ENCODE data around the gene SNAPC2. TPM values are rescaled to one million over a fixed set of nuclear protein-coding genes. Genes with fewer than 3 reads are reported as not detected.
A peak's percentile ranks its signal among the peaks of the same experiment; 100 is the strongest.
"Not testable (repeated sequence)": the region's sequence is repeated elsewhere in the genome, so short reads cannot be mapped to it uniquely, and the experiment has no call there.

The SNAPC2 gene
- total RNA-seq, 1 experiment from 2014 or later, result 24.1 TPM

DNA sequence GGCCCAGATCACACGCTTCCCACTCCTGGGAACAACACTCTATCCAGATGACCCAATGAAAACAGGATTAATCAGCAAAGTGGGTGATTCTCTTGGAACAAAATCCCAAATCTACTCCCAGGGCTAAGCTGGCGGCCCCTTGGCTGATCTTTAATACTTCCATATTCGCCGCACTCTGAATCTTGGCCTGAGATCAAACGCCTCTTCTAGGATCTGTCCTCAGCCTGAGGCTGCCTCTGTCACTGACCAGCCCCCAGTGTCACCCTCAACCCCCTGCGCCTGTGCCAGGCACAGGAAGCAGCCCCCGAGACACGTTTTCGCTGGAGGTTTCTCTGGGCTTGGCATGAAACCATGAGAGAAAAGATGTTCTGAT, 8.2 kb downstream of the SNAPC2 start:
- no peaks in the 10 kb centered on the region for H3K9me3 Mint-ChIP-seq (ENCODE audit: unreplicated experiment)
- TF ChIP-seq, protein P1, sequence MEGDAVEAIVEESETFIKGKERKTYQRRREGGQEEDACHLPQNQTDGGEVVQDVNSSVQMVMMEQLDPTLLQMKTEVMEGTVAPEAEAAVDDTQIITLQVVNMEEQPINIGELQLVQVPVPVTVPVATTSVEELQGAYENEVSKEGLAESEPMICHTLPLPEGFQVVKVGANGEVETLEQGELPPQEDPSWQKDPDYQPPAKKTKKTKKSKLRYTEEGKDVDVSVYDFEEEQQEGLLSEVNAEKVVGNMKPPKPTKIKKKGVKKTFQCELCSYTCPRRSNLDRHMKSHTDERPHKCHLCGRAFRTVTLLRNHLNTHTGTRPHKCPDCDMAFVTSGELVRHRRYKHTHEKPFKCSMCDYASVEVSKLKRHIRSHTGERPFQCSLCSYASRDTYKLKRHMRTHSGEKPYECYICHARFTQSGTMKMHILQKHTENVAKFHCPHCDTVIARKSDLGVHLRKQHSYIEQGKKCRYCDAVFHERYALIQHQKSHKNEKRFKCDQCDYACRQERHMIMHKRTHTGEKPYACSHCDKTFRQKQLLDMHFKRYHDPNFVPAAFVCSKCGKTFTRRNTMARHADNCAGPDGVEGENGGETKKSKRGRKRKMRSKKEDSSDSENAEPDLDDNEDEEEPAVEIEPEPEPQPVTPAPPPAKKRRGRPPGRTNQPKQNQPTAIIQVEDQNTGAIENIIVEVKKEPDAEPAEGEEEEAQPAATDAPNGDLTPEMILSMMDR (IDR thresholded peaks at IDR 0.05; ENCODE audit: unreplicated experiment), result no peak
- ChIA-PET CTCF (interaction anchor here (0.6 to 2.2 kb wide), 10 partner anchors 8 to 592 kb away, joined by 3 to 14 read pairs (median 4); partner anchors contain the start of genes SNAPC2 and TIMM44), POLR2A (interaction anchor here (0.6 to 5.2 kb wide), 14 partner anchors 8 to 393 kb away, joined by 3 to 56 read pairs (median 4); partner anchors contain the start of genes LRRC8E, MAP2K7, NDUFA7 and PET100)
- BruUV-seq (replicated peaks), result no TSS peak
- no peaks in the 10 kb centered on the region for H3K27me3 Mint-ChIP-seq (ENCODE audit: insufficient read depth, unreplicated experiment)
- H3K4me3 Mint-ChIP-seq (ENCODE audit: unreplicated experiment), result peak overlapping the region; percentile 62
- H3K27ac Mint-ChIP-seq (ENCODE audit: low read depth, unreplicated experiment), result peak overlapping the region; percentile 93
- H3K36me3 Mint-ChIP-seq (ENCODE audit: insufficient read depth, unreplicated experiment), result peaks cover 61% of the 10 kb centered on the region
- DNase-seq (ENCODE audit: unreplicated experiment), result no peak
- intact Hi-C loops (cut with micrococcal nuclease), result no loop called here
- H3K4me1 Mint-ChIP-seq (ENCODE audit: insufficient read depth, unreplicated experiment), result peaks cover 13% of the 10 kb centered on the region

DNA sequence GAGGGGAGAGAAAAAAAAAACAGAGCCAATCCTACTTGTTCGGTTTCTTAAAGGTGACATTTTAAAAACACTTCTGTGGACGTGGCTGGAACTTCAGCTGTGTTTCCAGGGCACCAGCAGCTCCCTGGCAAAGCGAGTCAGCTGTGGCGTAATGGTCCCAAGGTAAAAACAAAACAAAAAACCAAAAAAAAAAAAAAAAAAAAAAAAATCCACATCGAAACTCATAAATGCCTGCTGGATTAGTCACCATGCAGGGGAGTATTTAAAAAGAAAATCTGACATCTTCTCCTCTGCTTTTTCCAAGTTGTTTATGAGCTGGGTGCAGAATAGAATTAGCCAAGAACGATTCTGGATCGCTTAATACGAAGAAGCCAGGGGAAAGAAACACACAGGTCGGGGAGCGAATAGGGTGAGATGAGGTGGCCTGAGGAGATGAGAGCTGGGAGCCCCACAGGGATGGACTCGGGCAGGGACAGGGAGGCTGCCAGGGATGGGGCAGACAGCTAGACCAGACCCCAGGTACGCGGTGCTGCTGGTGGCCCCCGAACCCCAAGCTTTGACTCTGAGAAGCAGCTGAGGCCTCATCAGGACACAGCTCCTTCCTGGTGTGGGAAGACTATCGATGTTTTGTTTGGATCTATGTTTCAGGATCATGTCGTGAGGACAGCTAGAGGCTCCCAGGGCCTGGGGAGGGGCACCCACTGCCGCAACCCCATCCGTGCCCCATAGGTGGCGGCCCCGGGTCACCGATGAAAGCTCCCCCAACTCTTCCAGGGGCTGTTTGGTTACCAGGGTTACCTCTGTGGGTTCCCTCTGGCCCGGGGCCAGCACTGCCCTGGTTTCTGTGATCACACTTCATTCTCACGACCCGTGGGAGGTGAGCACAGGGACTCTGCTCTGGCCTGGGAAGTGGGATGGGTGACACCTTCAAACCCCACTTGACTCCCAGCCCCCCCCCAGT, 8.9 kb downstream of the SNAPC2 start:
- Mint-ChIP-seq H3K27ac (ENCODE audit: low read depth, unreplicated experiment) (peak overlapping the region; percentile 93), H3K4me1 (ENCODE audit: insufficient read depth, unreplicated experiment) (peaks cover 13% of the 10 kb centered on the region), H3K4me3 (ENCODE audit: unreplicated experiment) (peak overlapping the region; percentile 62), H3K9me3 (ENCODE audit: unreplicated experiment) (no peaks in the 10 kb centered on the region), H3K27me3 (ENCODE audit: insufficient read depth, unreplicated experiment) (no peaks in the 10 kb centered on the region), H3K36me3 (ENCODE audit: insufficient read depth, unreplicated experiment) (peaks cover 63% of the 10 kb centered on the region)
- intact Hi-C loops (cut with micrococcal nuclease), result no loop called here
- ChIA-PET POLR2A (interaction anchor here (0.6 to 5.2 kb wide), 15 partner anchors 9 to 392 kb away, joined by 3 to 56 read pairs (median 3); partner anchors contain the start of genes LRRC8E, MAP2K7, NDUFA7 and PET100), CTCF (interaction anchor here (0.6 to 2.2 kb wide), 14 partner anchors 8 to 593 kb away, joined by 3 to 14 read pairs (median 4); partner anchors contain the start of genes SNAPC2 and TIMM44)
- DNase-seq (ENCODE audit: unreplicated experiment), result peak; percentile 82
- TF ChIP-seq, protein P1 (IDR thresholded peaks at IDR 0.05; ENCODE audit: unreplicated experiment), result peak; percentile 34
- no TSS peak for BruUV-seq (replicated peaks)

DNA sequence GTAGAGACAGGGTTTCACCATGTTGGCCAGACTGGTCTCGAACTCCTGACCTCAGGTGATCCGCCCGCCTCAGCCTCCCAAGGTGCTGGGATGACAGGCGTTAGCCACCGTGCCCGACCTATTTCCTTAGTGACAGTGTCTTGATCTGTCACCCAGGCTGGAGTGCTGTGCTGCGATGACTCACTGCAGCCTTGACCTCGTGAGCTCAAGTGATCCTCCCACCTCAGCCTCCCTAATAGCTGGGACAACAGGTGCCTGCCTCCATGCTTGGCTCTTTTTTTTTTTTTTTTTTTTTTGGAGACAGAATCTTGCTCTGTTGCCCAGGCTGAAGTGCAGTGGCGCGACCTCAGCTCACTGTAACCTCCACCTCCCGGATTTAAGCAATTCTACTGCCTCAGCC, 9.9 kb downstream of the SNAPC2 start:
- ChIA-PET POLR2A (interaction anchor here (1.3 to 5.2 kb wide), 5 partner anchors 10 to 61 kb away, joined by 3 to 56 read pairs (median 15); partner anchors contain the start of genes MAP2K7, SNAPC2 and TIMM44), CTCF (interaction anchor here (0.6 to 2.2 kb wide), 6 partner anchors 10 to 1445 kb away, joined by 3 to 15 read pairs (median 4); partner anchors contain the start of genes SNAPC2 and TIMM44)
- Mint-ChIP-seq H3K27ac (ENCODE audit: low read depth, unreplicated experiment) (peak overlapping the region; percentile 12), H3K36me3 (ENCODE audit: insufficient read depth, unreplicated experiment) (peaks cover 69% of the 10 kb centered on the region), H3K4me1 (ENCODE audit: insufficient read depth, unreplicated experiment) (peaks cover 13% of the 10 kb centered on the region)
- H3K4me3 Mint-ChIP-seq (ENCODE audit: unreplicated experiment); H3K9me3 Mint-ChIP-seq (ENCODE audit: unreplicated experiment); H3K27me3 Mint-ChIP-seq (ENCODE audit: insufficient read depth, unreplicated experiment); intact Hi-C loops (cut with micrococcal nuclease); BruUV-seq (replicated peaks): not testable (repeated sequence)
- DNase-seq (ENCODE audit: unreplicated experiment), result peak; percentile 31

DNA sequence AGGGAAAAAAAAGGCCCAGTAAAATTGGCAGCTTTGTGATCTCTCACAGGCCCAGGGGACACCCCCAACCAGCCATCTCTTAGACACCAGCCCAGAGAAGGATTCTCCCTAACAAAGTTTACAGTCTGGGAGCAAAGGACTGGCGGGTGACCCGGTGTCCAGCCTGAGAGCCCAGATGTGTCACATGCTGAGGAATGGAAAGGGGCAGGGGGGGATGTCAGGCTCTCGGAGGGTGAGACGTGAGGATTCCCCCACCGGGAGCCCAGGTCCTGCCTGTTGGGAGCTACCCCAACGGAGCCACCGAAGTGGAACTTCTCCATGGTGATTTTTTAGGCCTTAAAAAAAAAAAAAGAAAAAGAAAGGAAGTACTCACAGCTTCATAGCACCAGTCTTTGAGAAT, 10.6 kb downstream of the SNAPC2 start:
- H3K9me3 Mint-ChIP-seq (ENCODE audit: unreplicated experiment), result no peaks in the 10 kb centered on the region
- ChIA-PET POLR2A (interaction anchor here (0.6 to 5.2 kb wide), 3 partner anchors 10 to 629 kb away, joined by 3 to 56 read pairs (median 27); partner anchors contain the start of genes SNAPC2 and TIMM44), CTCF (interaction anchor here (0.6 to 1.6 kb wide), 4 partner anchors 11 to 758 kb away, joined by 3 to 15 read pairs (median 4); partner anchors contain the start of genes SNAPC2 and TIMM44)
- no TSS peak for BruUV-seq (replicated peaks)
- TF ChIP-seq, protein P1 (IDR thresholded peaks at IDR 0.05; ENCODE audit: unreplicated experiment), result no peak
- intact Hi-C loops (cut with micrococcal nuclease), result no loop called here
- H3K4me1 Mint-ChIP-seq (ENCODE audit: insufficient read depth, unreplicated experiment), result peaks cover 13% of the 10 kb centered on the region
- H3K27me3 Mint-ChIP-seq (ENCODE audit: insufficient read depth, unreplicated experiment), result no peaks in the 10 kb centered on the region
- H3K4me3 Mint-ChIP-seq (ENCODE audit: unreplicated experiment), result no peak overlapping the region
- H3K27ac Mint-ChIP-seq (ENCODE audit: low read depth, unreplicated experiment), result peak overlapping the region; percentile 12
- DNase-seq (ENCODE audit: unreplicated experiment), result no peak
- H3K36me3 Mint-ChIP-seq (ENCODE audit: insufficient read depth, unreplicated experiment), result peaks cover 72% of the 10 kb centered on the region

Data from MCF 10A (cell line).